GM18873 (cell line): Measurements from ENCODE around the gene SLC15A3.

ENCODE experiments used
- ATAC-seq: cut with Tn5 transposase; IDR thresholded peaks from one replicate; pipeline ENCODE4 v1.9.1; 2021; ENCODE audit warnings: mild to moderate bottlenecking, moderate library complexity, moderate number of reproducible peaks; ENCODE audit not compliant: unreplicated experiment, low FRiP score

The SLC15A3 gene

GRCh38 chr11:60948250-60948649 is 3.7 kb downstream of the SLC15A3 start:
- ATAC-seq = no peak

- no peak for ATAC-seq
Observed at GRCh38 chr11:60947700-60948099, 4.3 kb downstream of the SLC15A3 start.

- ATAC-seq = no peak
Observed at GRCh38 chr11:60946601-60947264, 5.2 kb downstream of the SLC15A3 start.

GRCh38 chr11:60945295-60945667 is 6.7 kb downstream of the SLC15A3 start:
- no peak for ATAC-seq

GRCh38 chr11:60944490-60945294 is 7.3 kb downstream of the SLC15A3 start:
- ATAC-seq = no peak

GRCh38 chr11:60942970-60943565 is 8.9 kb downstream of the SLC15A3 start:
- ATAC-seq = no peak

- no peak for ATAC-seq
Observed at GRCh38 chr11:60942219-60942618, 9.8 kb downstream of the SLC15A3 start.

GRCh38 chr11:60941371-60942119 is 10.4 kb downstream of the SLC15A3 start:
- ATAC-seq = no peak

GRCh38 chr11:60939855-60940254 is 12.1 kb downstream of the SLC15A3 start:
- no peak for ATAC-seq

GRCh38 chr11:60939301-60939700 is 12.7 kb downstream of the SLC15A3 start:
- ATAC-seq = no peak

GRCh38 chr11:60938500-60938899 is 13.5 kb downstream of the SLC15A3 start:
- no peak for ATAC-seq

- no peak for ATAC-seq
Observed at GRCh38 chr11:60937811-60938210, 14.2 kb downstream of the SLC15A3 start.

GRCh38 chr11:60937144-60937527 is 14.8 kb downstream of the SLC15A3 start:
- ATAC-seq = no peak

GRCh38 chr11:60936467-60937143 is 15.4 kb downstream of the SLC15A3 start:
- ATAC-seq = no peak

GRCh38 chr11:60935676-60936442 is 16.1 kb downstream of the SLC15A3 start:
- ATAC-seq = no peak

GRCh38 chr11:60934790-60935605 is 17.0 kb downstream of the SLC15A3 start:
- ATAC-seq = no peak

- ATAC-seq = no peak
Observed at GRCh38 chr11:60934124-60934789, 17.7 kb downstream of the SLC15A3 start.

GRCh38 chr11:60933416-60934123 is 18.4 kb downstream of the SLC15A3 start:
- ATAC-seq = no peak
